ENCODE data around the gene PTGER1. TPM values are rescaled to one million over a fixed set of nuclear protein-coding genes. Genes with fewer than 3 reads are reported as not detected.

Gene PTGER1
- total and polyA plus RNA-seq, 4 donors, result 0.15 to 0.42 (median 0.22) TPM; not detected in 1

DNA sequence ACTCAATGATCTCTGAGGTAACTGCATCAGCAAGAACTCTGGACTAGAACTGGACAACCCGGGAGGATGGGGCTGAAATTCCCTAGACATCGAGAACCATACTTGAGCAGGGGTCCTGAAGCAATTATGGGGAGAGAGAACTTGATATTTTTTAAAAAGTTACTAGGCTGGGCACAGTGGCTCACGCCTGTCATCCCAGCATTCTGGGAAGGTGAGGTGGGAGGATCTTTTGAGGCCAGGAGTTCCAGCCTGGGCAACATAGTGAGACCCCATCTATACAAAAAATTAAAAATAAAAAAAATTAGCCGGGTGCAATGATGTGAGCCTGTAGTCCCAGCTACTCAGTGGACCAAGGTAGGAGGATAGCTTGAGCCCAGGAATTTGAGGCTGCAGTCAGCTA is 45.4 kb upstream of the PTGER1 start:
- Histone ChIP-seq H3K9ac (ENCODE audit: low read depth in 1 of 2, low read length in 2 of 2) (no peak overlapping the region), H3K4me1 (ENCODE audit: control insufficient read depth in 4 of 4, insufficient read depth in 4 of 4, low read length in 3 of 4) (peaks cover 7 to 27% (median 13%) of the 10 kb centered on the region in 4 donors), H3K36me3 (ENCODE audit: control insufficient read depth in 4 of 4, insufficient read depth in 3 of 4, low read depth in 1 of 4, low read length in 3 of 4) (peaks cover 4 to 9% (median 6%) of the 10 kb centered on the region in 4 donors), H3K27ac (ENCODE audit: low read depth in 1 of 2, low read length in 2 of 2) (peak overlapping the region in 1 of 2 donors; percentile 91), H3K27me3 (ENCODE audit: control insufficient read depth in 4 of 4, insufficient read depth in 4 of 4, low read length in 3 of 4) (no peaks in the 10 kb centered on the region), H3K9me3 (ENCODE audit: control insufficient read depth in 4 of 4, low read length in 3 of 4) (no peaks in the 10 kb centered on the region), H3K4me3 (ENCODE audit: low read depth in 1 of 3, low read length in 3 of 3) (no peak overlapping the region)
- no peak for TF ChIP-seq TAF1 (conservative IDR thresholded peaks at IDR 0.05)
- no peak for TF ChIP-seq FOXA1 (IDR thresholded peaks at IDR 0.05)
- no peak for TF ChIP-seq HNF4G (IDR thresholded peaks at IDR 0.05)
- no peak for TF ChIP-seq YY1 (IDR thresholded peaks at IDR 0.05)
- no peak for TF ChIP-seq RXRA (IDR thresholded peaks at IDR 0.05)
- no peak for TF ChIP-seq FOXA2 (IDR thresholded peaks at IDR 0.05)
- WGBS, result 98% methylated on average over 4 of the region's 4 CpGs
- DNase-seq (ENCODE audit: low spot score), result no peak

- no peak overlapping the region for H3K4me3 ChIP-seq (ENCODE audit: low read depth in 1 of 3, low read length in 3 of 3)
- H3K9me3 ChIP-seq (ENCODE audit: control insufficient read depth in 4 of 4, low read length in 3 of 4), result no peaks in the 10 kb centered on the region
- peak overlapping the region in 1 of 2 donors; percentile 50 for H3K9ac ChIP-seq (ENCODE audit: low read depth in 1 of 2, low read length in 2 of 2)
- TF ChIP-seq NR2F2 (IDR thresholded peaks at IDR 0.05) (peak; percentile 61), FOXA1 (IDR thresholded peaks at IDR 0.05) (no peak), YY1 (IDR thresholded peaks at IDR 0.05) (peak; percentile 30), SP1 (IDR thresholded peaks at IDR 0.05) (peak; percentile 65), JUND (IDR thresholded peaks at IDR 0.05) (no peak), GABPA (IDR thresholded peaks at IDR 0.05 in 1 of 2, conservative IDR thresholded peaks at IDR 0.05 in 1 of 2) (no peak), HNF4G (IDR thresholded peaks at IDR 0.05) (no peak), CTCF (IDR thresholded peaks at IDR 0.05; ENCODE audit: low read depth, low read length, missing input control) (no peak), FOXA2 (IDR thresholded peaks at IDR 0.05) (no peak), TAF1 (conservative IDR thresholded peaks at IDR 0.05) (no peak), RXRA (IDR thresholded peaks at IDR 0.05) (peak; percentile 67 to 69), RAD21 (IDR thresholded peaks at IDR 0.05) (no peak), HNF4A (conservative IDR thresholded peaks at IDR 0.05) (peak; percentile 20 to 32), EGR1 (IDR thresholded peaks at IDR 0.05; ENCODE audit: low read depth in 2 of 2) (peak in 1 of 2 donors; percentile 19), ZBTB33 (IDR thresholded peaks at IDR 0.05) (no peak)
- TF ChIP-seq, protein P1, sequence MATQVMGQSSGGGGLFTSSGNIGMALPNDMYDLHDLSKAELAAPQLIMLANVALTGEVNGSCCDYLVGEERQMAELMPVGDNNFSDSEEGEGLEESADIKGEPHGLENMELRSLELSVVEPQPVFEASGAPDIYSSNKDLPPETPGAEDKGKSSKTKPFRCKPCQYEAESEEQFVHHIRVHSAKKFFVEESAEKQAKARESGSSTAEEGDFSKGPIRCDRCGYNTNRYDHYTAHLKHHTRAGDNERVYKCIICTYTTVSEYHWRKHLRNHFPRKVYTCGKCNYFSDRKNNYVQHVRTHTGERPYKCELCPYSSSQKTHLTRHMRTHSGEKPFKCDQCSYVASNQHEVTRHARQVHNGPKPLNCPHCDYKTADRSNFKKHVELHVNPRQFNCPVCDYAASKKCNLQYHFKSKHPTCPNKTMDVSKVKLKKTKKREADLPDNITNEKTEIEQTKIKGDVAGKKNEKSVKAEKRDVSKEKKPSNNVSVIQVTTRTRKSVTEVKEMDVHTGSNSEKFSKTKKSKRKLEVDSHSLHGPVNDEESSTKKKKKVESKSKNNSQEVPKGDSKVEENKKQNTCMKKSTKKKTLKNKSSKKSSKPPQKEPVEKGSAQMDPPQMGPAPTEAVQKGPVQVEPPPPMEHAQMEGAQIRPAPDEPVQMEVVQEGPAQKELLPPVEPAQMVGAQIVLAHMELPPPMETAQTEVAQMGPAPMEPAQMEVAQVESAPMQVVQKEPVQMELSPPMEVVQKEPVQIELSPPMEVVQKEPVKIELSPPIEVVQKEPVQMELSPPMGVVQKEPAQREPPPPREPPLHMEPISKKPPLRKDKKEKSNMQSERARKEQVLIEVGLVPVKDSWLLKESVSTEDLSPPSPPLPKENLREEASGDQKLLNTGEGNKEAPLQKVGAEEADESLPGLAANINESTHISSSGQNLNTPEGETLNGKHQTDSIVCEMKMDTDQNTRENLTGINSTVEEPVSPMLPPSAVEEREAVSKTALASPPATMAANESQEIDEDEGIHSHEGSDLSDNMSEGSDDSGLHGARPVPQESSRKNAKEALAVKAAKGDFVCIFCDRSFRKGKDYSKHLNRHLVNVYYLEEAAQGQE (IDR thresholded peaks at IDR 0.05), result no peak
- TF ChIP-seq, protein P2, sequence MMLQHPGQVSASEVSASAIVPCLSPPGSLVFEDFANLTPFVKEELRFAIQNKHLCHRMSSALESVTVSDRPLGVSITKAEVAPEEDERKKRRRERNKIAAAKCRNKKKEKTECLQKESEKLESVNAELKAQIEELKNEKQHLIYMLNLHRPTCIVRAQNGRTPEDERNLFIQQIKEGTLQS (IDR thresholded peaks at IDR 0.05), result no peak
- TF ChIP-seq, protein P3, sequence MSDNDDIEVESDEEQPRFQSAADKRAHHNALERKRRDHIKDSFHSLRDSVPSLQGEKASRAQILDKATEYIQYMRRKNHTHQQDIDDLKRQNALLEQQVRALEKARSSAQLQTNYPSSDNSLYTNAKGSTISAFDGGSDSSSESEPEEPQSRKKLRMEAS (IDR thresholded peaks at IDR 0.05), result no peak
- peak overlapping the region; percentile 91 to 96 for H3K27ac ChIP-seq (ENCODE audit: low read depth in 1 of 2, low read length in 2 of 2)
- peaks cover 8 to 15% (median 11%) of the 10 kb centered on the region in 4 donors for H3K36me3 ChIP-seq (ENCODE audit: control insufficient read depth in 4 of 4, insufficient read depth in 3 of 4, low read depth in 1 of 4, low read length in 3 of 4)
- peaks cover 13 to 33% (median 18%) of the 10 kb centered on the region in 4 donors for H3K4me1 ChIP-seq (ENCODE audit: control insufficient read depth in 4 of 4, insufficient read depth in 4 of 4, low read length in 3 of 4)
- WGBS, result 50% methylated on average over 2 of the region's 2 CpGs
- H3K27me3 ChIP-seq (ENCODE audit: control insufficient read depth in 4 of 4, insufficient read depth in 4 of 4, low read length in 3 of 4), result no peaks in the 10 kb centered on the region
- no peak for DNase-seq (ENCODE audit: low spot score)
Observed at GRCh38 chr19:14519860-14520407, 44.8 kb upstream of the PTGER1 start.

Data from liver (tissue), 9 donors.